ENCODE data around the gene ATP2A3.

The ATP2A3 gene

GRCh38 chr17:3964203-3965117, at the start of gene ATP2A3:
ATP2A3 (minus strand) TSS chr17:3964437; CDS start chr17:3964291, 146 bp downstream.
- DNase-seq (ENCODE audit: insufficient read length, low spot score) (peak; percentile 80), FAIRE-seq (peak; percentile 68)

GRCh38 chr17:4010754-4011153, 46.5 kb upstream of the ATP2A3 start:
- DNase-seq (ENCODE audit: insufficient read length, low spot score) = no peak
- FAIRE-seq = no peak

- FAIRE-seq (no peak), DNase-seq (ENCODE audit: insufficient read length, low spot score) (no peak)
Observed at GRCh38 chr17:4009186-4009785, 45.0 kb upstream of the ATP2A3 start.

GRCh38 chr17:4008441-4009185, 44.4 kb upstream of the ATP2A3 start:
- FAIRE-seq (no peak), DNase-seq (ENCODE audit: insufficient read length, low spot score) (no peak)

- DNase-seq (ENCODE audit: insufficient read length, low spot score) (no peak), FAIRE-seq (no peak)
Observed at GRCh38 chr17:4008082-4008435, 43.8 kb upstream of the ATP2A3 start.

GRCh38 chr17:4007346-4008081, 43.3 kb upstream of the ATP2A3 start:
- DNase-seq (ENCODE audit: insufficient read length, low spot score) = no peak
- FAIRE-seq = no peak

GRCh38 chr17:4006745-4007211, 42.5 kb upstream of the ATP2A3 start:
- DNase-seq (ENCODE audit: insufficient read length, low spot score) (no peak), FAIRE-seq (no peak)

- DNase-seq (ENCODE audit: insufficient read length, low spot score) = no peak
- FAIRE-seq = no peak
Observed at GRCh38 chr17:4006165-4006589, 41.9 kb upstream of the ATP2A3 start.

- no peak for DNase-seq (ENCODE audit: insufficient read length, low spot score)
- no peak for FAIRE-seq
Observed at GRCh38 chr17:4005296-4006164, 41.3 kb upstream of the ATP2A3 start.

GRCh38 chr17:4004517-4005295, 40.5 kb upstream of the ATP2A3 start:
- DNase-seq (ENCODE audit: insufficient read length, low spot score) (peak; percentile 89), FAIRE-seq (peak; percentile 40)

- no peak for FAIRE-seq
- DNase-seq (ENCODE audit: insufficient read length, low spot score) = no peak
Observed at GRCh38 chr17:4003501-4004421, 39.5 kb upstream of the ATP2A3 start.

GRCh38 chr17:4003131-4003500, 38.9 kb upstream of the ATP2A3 start:
- DNase-seq (ENCODE audit: insufficient read length, low spot score) (no peak), FAIRE-seq (no peak)

- DNase-seq (ENCODE audit: insufficient read length, low spot score) (no peak), FAIRE-seq (no peak)
Observed at GRCh38 chr17:4001048-4001590, 36.9 kb upstream of the ATP2A3 start.

GRCh38 chr17:3998436-3998835, 34.2 kb upstream of the ATP2A3 start:
- no peak for DNase-seq (ENCODE audit: insufficient read length, low spot score)
- FAIRE-seq = no peak

GRCh38 chr17:3995067-3995466, 30.8 kb upstream of the ATP2A3 start:
- DNase-seq (ENCODE audit: insufficient read length, low spot score) = no peak
- FAIRE-seq = no peak

- FAIRE-seq (no peak), DNase-seq (ENCODE audit: insufficient read length, low spot score) (no peak)
Observed at GRCh38 chr17:3994221-3994576, 30.0 kb upstream of the ATP2A3 start.

GRCh38 chr17:3993493-3994220, 29.4 kb upstream of the ATP2A3 start:
- DNase-seq (ENCODE audit: insufficient read length, low spot score) (no peak), FAIRE-seq (no peak)

All from GM19239 (cell line).